GM18870 (cell line): ENCODE results near the gene SLC25A5.
"Not testable (repeated sequence)": the region's sequence is repeated elsewhere in the genome, so short reads cannot be mapped to it uniquely, and the experiment has no call there.

Source experiments
- ATAC-seq: cut with Tn5 transposase; IDR thresholded peaks from one replicate; pipeline ENCODE4 v1.9.1; 2021; ENCODE audit warnings: moderate library complexity; ENCODE audit not compliant: unreplicated experiment

SLC25A5 gene

DNA sequence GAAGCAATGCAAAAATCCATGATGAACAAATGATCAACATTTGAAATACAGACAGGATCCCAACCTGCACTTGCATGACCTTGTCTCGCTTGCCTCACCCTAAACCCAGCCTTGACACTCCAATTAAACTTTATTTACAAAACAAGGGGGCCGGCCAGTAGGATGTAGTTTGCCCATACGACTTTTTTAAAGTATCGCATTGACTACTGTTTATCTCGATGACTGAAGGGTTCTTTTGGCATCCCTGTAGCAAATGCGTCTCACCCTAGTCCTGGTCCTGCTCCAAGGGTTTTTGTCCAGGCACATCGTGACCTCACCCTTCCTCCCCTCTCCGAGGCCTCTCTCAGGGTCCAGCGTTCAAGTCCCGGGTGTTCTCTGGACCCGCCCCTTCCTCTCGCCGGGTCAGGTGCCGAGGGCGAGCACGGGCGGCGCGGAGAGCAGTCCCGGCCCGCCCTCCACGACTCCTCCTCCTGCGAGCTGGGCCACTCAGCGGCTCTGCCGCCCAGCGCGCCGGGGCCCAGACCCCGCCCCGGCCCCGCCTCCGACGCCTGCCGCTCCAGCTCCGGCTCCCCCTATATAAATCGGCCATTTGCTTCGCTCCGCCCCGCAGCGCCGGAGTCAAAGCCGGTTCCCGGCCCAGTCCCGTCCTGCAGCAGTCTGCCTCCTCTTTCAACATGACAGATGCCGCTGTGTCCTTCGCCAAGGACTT is at the start of gene SLC25A5:
TSS of gene SLC25A5 (plus strand) at position 603 of the 709 bp plus-strand sequence. CDS start at position 675, 72 bp downstream.
- ATAC-seq = peak; percentile 58

DNA sequence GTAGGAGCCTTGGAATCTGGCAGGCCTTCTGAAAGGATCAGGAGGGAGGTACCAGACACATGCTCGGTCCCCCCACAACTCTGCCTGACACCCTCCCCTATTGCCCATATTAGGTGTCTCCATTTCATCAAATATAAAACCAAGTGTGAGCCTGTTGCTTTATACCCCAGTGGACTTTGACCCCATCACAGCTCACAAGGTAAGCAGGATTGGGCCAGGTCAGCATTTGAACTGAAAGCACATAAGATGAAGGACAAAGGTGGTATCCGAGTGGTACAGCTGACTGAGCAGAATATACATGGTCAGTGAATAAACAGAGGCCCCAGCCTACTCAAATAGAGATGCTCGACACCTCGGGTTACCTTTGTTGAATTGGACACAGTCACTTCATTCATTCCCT is 49.1 kb upstream of the SLC25A5 start:
- ATAC-seq = no peak

DNA sequence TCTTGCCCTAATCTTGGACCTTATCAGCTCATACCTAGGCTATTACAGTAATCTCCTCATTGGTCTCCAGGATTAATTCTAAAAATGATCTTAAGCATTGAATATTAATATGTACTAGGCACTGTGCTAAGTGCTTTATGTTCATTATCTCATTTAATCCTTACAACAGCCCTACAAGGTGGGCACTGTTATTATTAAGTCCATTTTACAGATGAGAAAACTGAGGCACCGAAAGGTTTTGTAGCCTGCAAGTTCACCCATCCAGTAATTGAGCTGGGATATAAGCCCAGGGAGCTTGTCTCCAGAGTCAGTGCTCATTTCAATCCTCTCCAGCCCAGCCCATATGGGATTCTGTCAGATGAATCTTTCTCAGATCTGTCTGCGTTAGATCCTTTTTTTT is 48.3 kb upstream of the SLC25A5 start:
- no peak for ATAC-seq

DNA sequence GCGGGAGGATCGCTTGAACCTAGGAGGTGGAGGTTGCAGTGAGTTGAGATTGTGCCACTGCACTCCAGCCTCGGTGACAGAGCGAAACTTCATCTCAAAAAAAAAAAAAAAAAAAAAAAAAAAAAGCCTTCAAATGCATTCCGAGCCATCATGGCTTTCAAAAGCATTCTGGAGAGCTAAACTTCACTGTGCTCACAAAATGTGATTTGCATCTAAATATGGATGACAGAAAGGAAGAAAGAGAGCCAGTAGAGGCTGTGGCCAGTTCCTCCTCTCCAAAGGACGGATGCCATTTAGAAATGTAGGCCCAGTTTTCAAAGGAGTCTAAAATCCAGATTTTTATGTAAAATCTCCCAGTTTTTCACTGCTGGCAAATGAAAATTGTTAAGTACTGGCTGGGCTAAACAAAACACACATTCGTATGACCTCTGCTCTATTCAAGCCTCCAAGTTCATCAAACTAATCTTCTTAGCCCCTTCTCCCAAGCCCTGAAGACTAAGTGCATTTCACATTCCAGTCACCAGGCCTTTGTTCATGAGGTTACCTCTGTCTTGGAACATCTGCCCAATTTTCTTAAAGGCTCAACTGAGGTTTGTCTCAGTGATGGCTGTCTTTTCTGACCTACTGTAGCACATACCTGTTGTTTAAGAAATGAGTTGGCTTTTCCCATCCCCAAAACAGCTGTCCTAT is 47.1 kb upstream of the SLC25A5 start:
- ATAC-seq = no peak

DNA sequence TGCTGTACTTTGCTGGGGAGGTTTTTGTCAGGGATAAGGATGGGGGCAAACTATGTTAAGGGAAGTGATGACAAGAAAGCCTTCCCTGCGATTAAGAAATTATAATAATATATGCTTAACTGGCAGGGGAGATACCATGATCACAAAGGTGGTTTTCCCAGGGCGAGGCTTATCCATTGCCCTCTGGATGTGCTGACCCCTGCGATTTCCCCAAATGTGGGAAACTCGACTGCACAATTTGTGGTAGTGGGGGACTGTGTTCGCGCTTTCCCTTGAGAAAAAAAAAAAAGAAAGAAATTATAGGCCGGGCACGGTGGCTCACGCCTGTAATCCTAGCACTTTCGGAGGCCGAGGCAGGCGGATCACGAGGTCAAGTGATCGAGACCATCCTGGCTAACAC is 44.6 kb upstream of the SLC25A5 start:
- no peak for ATAC-seq

DNA sequence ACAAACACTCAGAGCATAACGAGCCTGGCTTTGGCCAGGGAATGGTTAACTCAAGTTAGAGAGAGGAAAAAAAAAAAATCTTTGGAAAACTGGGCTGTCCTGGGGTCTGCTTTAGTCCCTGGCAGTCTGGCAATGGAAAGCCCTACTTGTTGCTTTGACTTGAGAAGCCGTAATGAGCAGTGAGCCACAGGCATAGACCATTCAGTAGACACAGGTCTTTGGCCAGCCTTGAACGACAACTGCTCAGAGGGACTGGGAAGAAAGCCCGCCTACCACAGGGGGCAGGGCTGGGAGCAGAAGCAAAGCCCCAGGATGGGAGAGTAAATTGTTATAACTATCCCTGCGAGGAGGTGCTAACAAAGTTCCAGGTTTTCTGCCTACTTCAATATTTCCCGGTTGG is 43.2 kb upstream of the SLC25A5 start:
- ATAC-seq = no peak

DNA sequence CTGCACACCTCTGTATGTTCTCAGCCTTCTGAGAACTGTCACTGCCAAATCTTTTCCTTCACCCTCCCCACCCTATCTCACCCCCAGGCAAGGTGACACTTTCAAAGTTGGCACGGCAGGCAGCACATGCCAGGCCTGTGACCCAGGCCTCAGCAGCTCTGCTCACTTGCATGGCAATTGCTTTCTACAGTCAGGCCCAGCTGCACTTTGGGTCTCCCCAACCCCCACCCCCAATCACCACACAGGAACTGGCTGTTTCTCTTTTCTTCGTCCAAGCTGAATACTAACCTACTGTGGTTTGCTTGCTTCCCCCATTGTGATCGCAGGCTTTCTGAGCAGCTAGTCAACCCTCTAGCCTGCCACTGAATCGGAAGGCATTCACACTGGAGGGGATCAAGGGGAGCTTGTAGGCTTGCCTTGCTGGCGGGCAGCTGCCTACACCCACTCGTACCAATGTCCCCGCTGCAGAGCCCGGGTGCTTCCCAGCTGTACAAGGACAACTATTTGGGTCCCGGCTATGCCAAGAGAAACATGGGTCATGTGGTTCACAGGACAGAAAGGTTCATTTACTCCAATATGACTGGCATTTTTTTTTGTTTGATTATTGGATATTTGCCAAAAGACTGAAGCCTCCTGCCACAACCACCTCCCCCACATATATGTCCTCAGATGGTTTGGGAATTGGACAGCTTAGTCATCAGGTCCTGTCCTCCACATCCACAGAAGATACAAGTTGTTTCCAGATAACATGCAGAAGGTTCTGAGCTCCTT is 41.0 kb upstream of the SLC25A5 start:
- no peak for ATAC-seq

DNA sequence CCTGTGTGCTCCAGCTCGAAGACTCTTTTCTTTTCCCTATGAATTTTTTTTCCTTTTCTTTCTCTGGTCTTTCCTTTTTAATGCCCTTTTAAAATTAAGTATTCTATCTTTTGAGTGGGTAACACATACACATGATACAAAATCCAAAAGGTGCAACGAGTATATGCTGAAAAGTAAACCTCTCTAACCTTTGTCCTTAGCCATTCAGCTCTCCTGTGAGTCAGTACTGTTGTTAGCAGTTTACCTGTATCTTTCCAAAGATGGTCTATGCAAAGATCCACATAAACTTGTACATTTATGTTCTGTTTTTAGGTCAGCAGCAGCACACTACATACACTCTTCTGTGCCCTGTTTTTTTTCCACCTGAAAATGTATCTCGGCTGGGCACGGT is 40.5 kb upstream of the SLC25A5 start:
- no peak for ATAC-seq

DNA sequence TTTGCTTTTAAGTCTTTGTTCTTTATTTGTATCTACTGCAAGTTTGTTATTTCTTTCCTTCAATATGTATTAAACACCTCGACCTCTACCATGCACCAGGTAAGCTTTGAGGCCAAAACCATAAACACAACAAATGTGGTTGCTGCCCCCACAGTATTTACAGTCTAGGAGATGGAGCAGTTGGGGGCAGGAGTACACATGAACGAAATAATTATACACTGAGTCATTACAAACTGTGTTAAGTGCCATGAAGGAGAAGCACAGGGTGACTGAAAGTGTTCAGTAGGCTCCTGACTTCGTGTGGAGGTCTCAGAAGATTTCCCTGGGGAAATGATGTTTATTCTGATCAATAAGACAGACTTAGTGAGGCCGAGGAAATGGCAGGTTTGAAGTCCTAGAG is 38.8 kb upstream of the SLC25A5 start:
- ATAC-seq = no peak

DNA sequence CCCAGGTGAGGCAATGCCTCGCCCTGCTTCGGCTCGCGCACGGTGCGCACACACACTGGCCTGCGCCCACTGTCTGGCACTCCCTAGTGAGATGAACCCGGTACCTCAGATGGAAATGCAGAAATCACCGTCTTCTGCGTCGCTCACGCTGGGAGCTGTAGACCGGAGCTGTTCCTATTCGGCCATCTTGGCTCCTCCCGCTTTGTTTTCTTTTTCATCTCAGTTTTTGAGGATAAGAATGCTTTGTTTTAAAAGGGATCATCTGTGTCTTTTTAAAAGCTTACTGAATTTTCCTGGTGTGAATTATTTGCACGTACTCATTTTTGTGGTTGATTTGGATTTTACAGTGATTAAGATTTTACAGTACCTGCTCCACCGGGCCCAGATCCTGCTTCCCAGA is 26.9 kb upstream of the SLC25A5 start:
- ATAC-seq = not testable (repeated sequence)

DNA sequence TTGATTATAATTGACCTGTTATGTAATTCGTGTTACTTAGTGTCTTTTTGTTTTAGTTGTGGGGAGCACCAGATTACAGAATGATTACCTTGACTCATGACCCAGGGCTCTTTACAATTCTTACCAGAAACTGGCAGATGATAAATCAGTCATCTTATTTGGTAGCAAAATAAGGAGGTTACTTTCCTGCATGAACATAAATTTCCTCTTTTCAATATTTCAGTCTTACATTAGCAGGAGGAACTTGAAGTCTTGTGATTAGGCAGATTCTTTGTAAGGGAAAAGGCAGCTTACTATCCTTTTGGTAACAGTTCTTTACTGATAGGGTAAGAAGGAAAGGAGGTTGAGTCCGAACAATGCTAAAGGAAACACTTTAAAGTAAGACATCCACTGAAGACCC is 26.0 kb upstream of the SLC25A5 start:
- ATAC-seq = no peak

DNA sequence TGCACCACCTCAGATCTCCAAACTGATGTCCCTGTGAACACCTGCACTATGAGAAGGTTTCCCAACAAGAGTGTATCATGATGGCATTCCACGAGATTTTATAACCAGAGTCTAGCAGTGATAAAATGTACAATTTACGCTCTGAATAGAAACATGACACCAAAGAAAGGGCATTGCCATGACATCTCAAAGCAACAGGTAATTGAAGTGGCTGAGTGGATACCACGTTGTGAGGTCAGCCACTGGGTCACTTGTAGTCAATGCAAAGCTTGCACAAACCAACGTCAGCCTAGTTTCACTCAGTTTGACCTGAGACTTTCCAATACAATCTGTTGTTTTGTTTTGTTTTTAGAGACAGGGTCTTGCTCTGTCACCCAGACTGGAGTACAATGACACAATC is 15.0 kb upstream of the SLC25A5 start:
- ATAC-seq = no peak

DNA sequence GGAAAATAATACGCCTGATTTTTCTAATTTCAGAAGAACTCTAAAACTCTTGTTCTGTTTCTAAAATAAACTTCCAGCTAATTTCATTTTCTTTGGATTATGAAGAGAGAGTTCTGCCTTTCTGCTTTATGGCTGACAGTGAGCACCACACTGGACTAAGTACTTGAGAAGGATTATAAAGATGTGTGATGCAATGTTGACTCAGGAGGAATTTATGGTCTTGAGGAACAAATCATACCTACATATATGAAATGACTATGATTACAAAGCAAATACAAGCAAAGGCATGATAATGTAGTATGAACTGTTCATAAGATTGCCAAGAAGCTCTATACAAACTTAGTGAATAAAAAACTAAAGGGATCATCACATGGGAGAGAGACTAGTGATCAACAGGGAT is 13.0 kb upstream of the SLC25A5 start:
- no peak for ATAC-seq

DNA sequence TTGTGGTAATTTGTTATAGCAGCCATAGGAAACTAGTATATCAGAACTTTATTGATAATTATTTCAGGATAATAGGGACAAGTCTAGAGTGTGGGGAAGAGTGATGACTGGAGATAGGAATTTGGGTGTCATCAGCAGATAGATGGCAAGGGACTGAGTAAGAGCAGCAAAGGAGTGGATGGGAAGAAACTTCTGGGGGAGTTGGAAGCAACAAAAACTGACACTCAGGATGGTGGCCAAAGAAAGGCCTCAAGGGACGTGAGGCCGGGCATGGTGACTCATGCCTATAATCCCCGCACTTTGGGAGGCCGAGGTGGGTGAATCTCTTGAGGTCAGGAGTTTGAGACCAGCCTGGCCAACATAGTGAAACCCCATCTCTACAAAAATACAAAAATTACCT is 9.1 kb upstream of the SLC25A5 start:
- no peak for ATAC-seq

DNA sequence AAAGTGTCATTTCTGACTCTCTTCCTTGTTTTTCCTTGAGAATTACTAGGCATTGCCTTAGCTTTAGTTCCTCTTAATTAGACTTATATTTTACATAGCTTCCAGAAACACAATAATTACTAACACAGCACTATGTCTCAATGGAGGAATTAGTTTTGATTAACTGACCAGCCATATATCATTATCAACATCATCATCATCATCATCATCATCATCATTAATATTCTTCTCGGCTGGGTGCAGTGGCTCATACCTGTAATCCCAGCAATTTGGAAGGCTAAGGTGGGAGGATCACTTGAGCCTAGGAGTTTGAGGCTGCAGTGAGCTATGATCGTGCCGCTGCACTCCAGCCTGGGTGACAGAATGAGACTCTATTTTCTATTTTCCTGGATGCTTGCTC is 2.7 kb upstream of the SLC25A5 start:
- ATAC-seq = no peak

DNA sequence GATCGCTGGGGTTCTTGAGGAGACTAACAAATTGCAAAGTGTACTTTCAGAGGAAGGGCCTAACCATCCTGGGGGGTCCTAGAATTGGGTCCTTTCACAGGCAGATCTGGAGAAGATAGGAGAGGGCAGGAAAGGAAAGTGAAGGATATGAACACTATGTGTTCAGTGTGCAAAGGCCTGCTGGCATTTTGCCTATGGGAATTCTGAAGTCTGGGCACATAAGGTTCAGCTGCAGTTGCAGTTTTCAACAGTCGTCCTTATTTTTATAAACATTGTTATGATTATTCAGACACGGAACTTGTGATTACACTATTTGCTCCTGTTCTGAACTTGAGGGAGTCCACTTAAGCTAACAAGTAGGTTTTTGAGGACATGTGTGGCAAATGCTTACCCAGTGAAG is 1.3 kb upstream of the SLC25A5 start:
- ATAC-seq = no peak

DNA sequence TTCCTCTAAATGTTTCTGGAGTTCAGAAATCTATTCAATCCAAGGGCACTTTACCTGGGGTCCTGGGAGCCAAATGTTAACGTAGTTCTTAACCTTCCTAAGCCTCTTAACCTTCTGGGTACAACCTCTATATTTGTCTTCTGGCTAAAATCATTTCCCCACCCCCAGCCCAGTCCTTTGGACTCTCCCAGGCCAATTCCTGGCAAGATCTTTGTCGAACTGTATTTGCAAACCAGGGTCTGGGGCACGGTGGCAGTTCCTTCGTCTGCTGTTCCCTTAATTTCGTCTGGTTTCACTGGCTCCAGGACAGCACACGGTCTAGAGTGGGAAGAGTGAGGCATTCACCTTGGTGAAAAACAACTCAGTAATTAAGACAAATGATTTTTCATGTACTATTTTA is 811 bp upstream of the SLC25A5 start:
- no peak for ATAC-seq

DNA sequence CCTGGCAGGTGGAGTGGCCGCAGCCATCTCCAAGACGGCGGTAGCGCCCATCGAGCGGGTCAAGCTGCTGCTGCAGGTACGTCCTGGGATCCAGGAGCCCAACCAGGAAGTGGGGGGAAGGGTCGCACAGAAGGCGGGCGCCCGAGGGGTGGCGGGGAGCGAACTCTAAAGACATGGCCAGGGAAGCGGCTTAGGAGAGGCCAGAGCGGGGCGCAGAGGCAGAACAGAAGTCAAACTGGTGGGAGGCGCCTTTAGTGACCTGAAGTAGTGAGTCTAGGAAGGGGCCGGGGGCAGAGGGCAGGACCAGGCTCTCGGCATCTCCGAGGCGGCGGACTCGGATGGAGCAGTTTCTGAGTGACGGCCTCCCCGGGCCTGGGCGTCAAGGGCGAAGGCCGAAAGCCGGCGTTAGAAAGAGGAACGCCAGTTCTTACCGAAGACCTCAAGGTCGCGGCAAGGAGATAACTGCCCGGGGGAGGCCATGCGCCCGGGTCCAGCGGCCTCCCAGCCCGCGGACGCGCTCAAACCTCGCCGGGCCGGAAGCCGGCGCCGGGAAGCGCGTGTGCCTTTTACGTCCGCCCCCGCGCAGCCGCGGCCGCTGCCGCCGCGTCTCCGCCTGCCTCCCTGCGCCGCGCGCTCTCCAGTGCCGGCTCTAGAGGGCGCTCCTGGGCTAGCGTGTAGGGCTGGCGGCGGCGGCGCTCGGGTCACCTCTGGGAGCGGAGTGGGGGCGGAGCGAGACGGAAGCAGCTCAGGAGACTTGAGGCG is 488 bp downstream of the SLC25A5 start:
- peak; percentile 39 for ATAC-seq

DNA sequence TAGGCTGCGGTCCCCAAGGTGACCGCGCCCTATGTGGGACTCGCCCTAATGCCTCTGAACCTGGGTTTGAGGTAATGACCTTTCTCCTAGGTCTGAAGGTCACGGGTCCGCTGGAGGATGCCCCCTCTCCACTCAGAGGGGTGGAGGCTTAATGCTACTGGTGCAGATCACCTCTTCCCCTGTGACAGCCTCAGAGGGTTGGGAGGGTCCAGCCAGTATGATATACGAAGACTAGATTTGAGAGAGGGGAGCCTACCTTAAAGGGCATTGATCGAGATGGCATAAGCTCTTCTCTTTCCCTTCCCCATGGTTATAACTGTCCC is 1.0 kb downstream of the SLC25A5 start:
- ATAC-seq = no peak

DNA sequence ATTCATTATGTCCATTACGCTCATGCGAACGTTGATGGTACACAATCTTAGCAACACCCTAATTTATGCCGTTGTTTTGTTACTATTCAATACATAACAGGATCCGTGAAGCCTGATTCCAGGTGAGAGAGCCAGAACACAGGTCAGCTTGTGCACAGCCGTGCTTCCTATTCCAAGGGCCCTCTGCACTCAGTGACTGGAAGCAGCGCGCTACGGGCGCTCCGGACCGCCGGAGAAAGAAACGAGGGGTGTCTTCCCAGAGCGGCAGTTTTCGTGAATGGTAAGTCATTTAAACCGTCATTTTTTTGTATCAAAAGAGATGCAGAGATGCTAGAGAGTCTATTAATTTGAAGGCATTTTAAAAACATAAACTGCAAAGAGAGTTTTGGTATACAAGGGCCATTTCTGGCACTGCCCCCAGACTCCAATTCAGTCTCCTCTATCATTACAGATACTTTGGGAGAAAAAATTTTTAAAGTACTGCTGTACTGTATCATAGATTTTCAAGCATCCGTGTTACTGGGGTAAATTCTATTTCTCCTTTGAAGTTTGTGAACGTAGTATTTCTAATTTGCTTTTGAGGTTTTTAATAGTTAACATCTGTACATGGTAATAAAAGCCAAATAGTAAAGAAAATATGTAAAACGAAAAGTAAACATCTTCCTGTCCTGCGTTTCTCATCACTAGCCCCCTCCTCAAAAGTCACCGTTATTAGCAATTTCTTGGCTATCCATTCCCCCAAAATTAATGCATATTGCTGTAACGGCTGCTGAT is 6.6 kb downstream of the SLC25A5 start:
- ATAC-seq = no peak
